Karpas-422 (cell line): ENCODE results near the gene PAX5. TPM values are rescaled to one million over a fixed set of nuclear protein-coding genes. Genes with fewer than 3 reads are reported as not detected.

ENCODE experiments used
- DNase-seq: peaks from one replicate; pipeline ENCODE4 v3.0.0-alpha.2; 2015
- H2AFZ ChIP-seq: fragments of 200-600 bp; sonication (generic); 2 replicates; pipeline ENCODE4 v1.6.1; 2014; ENCODE audit warnings: antibody characterized with exemption, low read length, mixed read lengths
- H3K27ac ChIP-seq: fragments of 200-600 bp; sonication (generic); 2 replicates; pipeline ENCODE4 v1.5.1; 2014; ENCODE audit warnings: mild to moderate bottlenecking, low read length, moderate library complexity
- H3K27me3 ChIP-seq: fragments of 200-600 bp; sonication (generic); 2 replicates; pipeline ENCODE4 v1.6.1; 2014; ENCODE audit warnings: low read length, mixed read lengths
- H3K36me3 ChIP-seq: fragments of 200-600 bp; sonication (generic); 2 replicates; pipeline ENCODE4 v1.6.1; 2014; ENCODE audit warnings: low read length, mixed read lengths; ENCODE audit not compliant: insufficient read depth
- H3K4me1 ChIP-seq: fragments of 200-600 bp; sonication (generic); 2 replicates; pipeline ENCODE4 v1.6.1; 2014; ENCODE audit warnings: mild to moderate bottlenecking, low read length, mixed read lengths
- H3K4me2 ChIP-seq: fragments of 200-600 bp; sonication (generic); 2 replicates; pipeline ENCODE4 v1.6.1; 2014; ENCODE audit warnings: low read length, low read depth, mild to moderate bottlenecking; ENCODE audit not compliant: poor library complexity, severe bottlenecking
- H3K4me3 ChIP-seq: fragments of 200-600 bp; sonication (generic); 2 replicates; pipeline ENCODE4 v1.5.1; 2014; ENCODE audit warnings: mild to moderate bottlenecking, antibody characterized with exemption, low read length, mixed read lengths
- H3K79me2 ChIP-seq: fragments of 200-600 bp; sonication (generic); 2 replicates; pipeline ENCODE4 v1.6.1; 2014; ENCODE audit warnings: mild to moderate bottlenecking, low read length, mixed read lengths
- H3K9ac ChIP-seq: fragments of 200-600 bp; sonication (generic); 2 replicates; pipeline ENCODE4 v1.6.0; 2014; ENCODE audit warnings: low read length
- H3K9me2 ChIP-seq: fragments of 200-600 bp; sonication (generic), shearing (Covaris generic); replicated peaks from 2 replicates; pipeline ENCODE4 v1.6.0; 2014; ENCODE audit warnings: mild to moderate bottlenecking, low read length, moderate library complexity; ENCODE audit not compliant: insufficient read depth
- H3K9me3 ChIP-seq: fragments of 300-700, 200-600 bp; sonication (generic); 2 replicates; pipeline ENCODE4 v1.6.1; 2014; ENCODE audit warnings: low read length, mixed read lengths
- H4K20me1 ChIP-seq: fragments of 200-600 bp; sonication (generic); 2 replicates; pipeline ENCODE4 v1.6.1; 2014; ENCODE audit warnings: mild to moderate bottlenecking, antibody characterized with exemption, low read length, low read depth; ENCODE audit not compliant: insufficient read depth
- total RNA-seq: library from RNA; depleted of rRNA; stranded (reverse); fragments of >200 nt; shearing (Covaris generic); gene quantifications from 2 replicates; pipeline ENCODE4 v1.2.3, GENCODE V29; 2014; ENCODE audit warnings: low replicate concordance

Gene PAX5
- total RNA-seq, 1 experiment from 2014 or later: 88.9 TPM

DNA sequence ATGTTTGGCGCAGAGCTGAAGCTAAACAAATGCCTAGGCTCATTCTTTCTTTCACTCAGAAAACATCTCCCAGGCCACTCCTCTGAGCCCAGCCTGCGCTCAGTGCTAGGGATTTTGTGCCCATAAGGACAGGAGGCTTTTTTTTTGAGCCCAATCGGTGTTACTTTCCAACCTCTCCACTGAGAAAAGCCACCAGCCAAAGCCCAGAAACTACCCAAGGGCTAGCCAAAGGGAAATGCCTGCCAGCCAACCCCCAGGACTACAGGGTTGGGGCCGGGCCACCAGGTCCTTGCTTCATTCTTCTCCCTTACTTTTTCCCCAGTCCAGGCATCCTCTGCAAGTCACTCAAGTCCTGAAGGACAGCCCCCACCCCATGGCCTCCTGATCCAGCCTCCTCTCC, 134.7 kb downstream of the PAX5 start:
- H3K9me2 ChIP-seq: no peaks in the 10 kb centered on the region
- no peak overlapping the region for H2AFZ ChIP-seq
- H4K20me1 ChIP-seq: 0 out of 2 replicates have a peak, but pooled peaks cover 11% of the 10 kb centered on the region
- no peak overlapping the region for H3K9ac ChIP-seq
- H3K27ac ChIP-seq: no peak overlapping the region
- H3K79me2 ChIP-seq: peaks cover 45% of the 10 kb centered on the region
- DNase-seq: no peak
- H3K9me3 ChIP-seq: no peaks in the 10 kb centered on the region
- peaks cover 22% of the 10 kb centered on the region for H3K36me3 ChIP-seq
- H3K4me1 ChIP-seq: no peaks in the 10 kb centered on the region
- no peaks in the 10 kb centered on the region for H3K27me3 ChIP-seq
- no peak overlapping the region for H3K4me3 ChIP-seq
- no peak overlapping the region for H3K4me2 ChIP-seq

DNA sequence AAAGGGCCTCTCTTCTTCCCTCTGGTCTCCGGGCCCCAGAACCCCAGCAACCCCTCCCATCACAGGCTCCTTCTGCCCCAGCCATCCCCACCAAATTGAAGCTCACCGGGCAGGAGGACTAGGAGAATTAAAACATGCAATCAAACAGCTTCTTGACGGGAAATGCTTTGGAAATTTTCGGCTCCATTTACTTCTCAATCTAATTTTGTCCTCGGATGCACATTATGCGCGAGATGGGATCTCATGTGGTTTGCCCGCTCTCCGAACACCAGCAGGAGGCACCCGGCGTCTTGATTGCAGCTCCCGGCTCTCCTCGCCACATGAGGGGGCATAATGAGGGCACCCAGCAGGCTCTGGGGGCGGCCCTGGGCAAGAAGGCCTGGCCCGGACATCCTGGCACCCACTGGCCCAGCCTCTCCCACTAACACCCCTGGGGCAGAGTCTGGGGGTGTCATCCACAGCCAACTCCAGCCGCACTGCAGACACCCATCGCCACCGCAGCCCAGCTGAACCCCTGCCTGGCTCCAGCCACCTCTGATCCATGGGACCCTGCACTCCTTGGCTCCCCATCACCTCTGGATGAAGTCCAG, 135.5 kb downstream of the PAX5 start:
- Histone ChIP-seq H3K79me2 (peaks cover 42% of the 10 kb centered on the region), H3K27me3 (no peaks in the 10 kb centered on the region), H3K9me3 (no peaks in the 10 kb centered on the region), H2AFZ (no peak overlapping the region), H3K9me2 (no peaks in the 10 kb centered on the region), H3K4me3 (no peak overlapping the region), H3K4me1 (no peaks in the 10 kb centered on the region), H3K36me3 (peaks cover 22% of the 10 kb centered on the region), H3K4me2 (no peak overlapping the region), H4K20me1 (0 out of 2 replicates have a peak, but pooled peaks cover 11% of the 10 kb centered on the region), H3K27ac (no peak overlapping the region), H3K9ac (no peak overlapping the region)
- no peak for DNase-seq

DNA sequence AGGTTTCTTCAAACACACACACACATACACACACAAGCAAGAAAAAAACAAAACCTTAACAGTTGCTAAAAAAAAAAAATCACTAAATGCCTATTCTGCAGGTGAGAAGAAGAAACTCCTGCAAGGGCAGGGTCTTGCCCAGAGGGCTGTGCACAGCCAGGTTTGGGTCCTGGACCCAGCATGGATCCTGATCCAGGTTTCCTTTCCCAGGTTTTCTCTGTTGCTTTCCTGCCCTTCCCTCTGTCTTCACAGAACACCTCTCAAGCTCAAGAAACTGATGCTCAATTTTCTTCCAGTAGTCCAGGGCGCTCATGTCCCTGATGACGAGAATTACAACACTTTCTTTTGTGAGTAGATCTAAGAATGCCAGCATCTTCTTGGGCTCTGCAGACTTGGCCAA, 136.6 kb downstream of the PAX5 start:
- Histone ChIP-seq H2AFZ (no peak overlapping the region), H3K36me3 (peaks cover 22% of the 10 kb centered on the region), H3K4me3 (no peak overlapping the region), H3K27ac (no peak overlapping the region), H3K4me2 (no peak overlapping the region), H4K20me1 (0 out of 2 replicates have a peak, but pooled peaks cover 11% of the 10 kb centered on the region), H3K9me2 (no peaks in the 10 kb centered on the region), H3K79me2 (peaks cover 50% of the 10 kb centered on the region), H3K9me3 (no peaks in the 10 kb centered on the region), H3K4me1 (no peaks in the 10 kb centered on the region), H3K9ac (no peak overlapping the region), H3K27me3 (no peaks in the 10 kb centered on the region)
- no peak for DNase-seq

DNA sequence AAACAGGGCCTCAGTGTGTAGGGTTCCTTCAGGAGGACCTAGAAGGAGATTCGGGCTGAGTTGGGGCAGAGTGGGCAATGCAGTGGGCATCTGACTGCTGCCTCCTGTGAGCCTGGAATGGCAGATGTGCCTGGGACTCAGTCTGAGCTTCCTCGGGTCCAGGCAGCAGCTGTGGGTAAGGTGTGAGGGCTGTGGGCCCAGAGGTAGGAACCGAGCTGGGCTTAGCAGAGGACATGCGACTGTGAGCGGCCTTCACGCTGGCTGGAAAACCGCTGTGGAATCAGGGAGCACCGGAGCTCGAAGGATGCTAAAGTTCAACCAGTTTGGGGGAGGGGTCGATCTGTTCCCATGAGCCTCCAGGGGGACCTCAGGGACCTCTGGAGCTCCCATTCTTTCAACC, 137.0 kb downstream of the PAX5 start:
- Histone ChIP-seq H3K27ac (no peak overlapping the region), H3K4me3 (no peak overlapping the region), H2AFZ (no peak overlapping the region), H3K9me3 (no peaks in the 10 kb centered on the region), H3K36me3 (peaks cover 23% of the 10 kb centered on the region), H3K27me3 (no peaks in the 10 kb centered on the region), H3K4me2 (no peak overlapping the region), H3K9me2 (no peaks in the 10 kb centered on the region), H3K79me2 (peaks cover 50% of the 10 kb centered on the region), H3K9ac (no peak overlapping the region), H4K20me1 (0 out of 2 replicates have a peak, but pooled peaks cover 10% of the 10 kb centered on the region), H3K4me1 (no peaks in the 10 kb centered on the region)
- no peak for DNase-seq

DNA sequence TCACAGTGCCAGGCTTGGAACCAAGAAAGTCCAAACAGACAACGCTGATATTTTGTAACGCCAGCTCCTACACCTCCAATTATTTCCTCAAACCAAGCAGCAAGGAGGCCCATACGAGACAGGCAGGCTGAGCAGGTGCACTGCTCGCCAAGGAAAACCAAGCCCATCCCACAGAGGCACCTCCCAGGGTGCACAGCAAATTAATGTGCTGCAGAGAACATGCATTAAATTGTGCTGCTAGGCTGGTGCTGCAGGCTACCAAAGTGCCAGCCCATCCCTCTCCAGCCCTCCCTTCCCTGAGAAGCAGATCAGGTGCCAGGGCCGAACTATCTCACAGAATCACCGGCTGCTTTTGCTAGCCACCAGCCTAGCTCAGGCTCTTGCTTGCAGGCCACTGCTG, 137.8 kb downstream of the PAX5 start:
- Histone ChIP-seq H3K27me3 (no peaks in the 10 kb centered on the region), H3K79me2 (peaks cover 52% of the 10 kb centered on the region), H4K20me1 (0 out of 2 replicates have a peak, but pooled peaks cover 8% of the 10 kb centered on the region), H3K9ac (no peak overlapping the region), H3K4me2 (no peak overlapping the region), H2AFZ (no peak overlapping the region), H3K36me3 (peaks cover 22% of the 10 kb centered on the region), H3K9me3 (no peaks in the 10 kb centered on the region), H3K4me1 (no peaks in the 10 kb centered on the region), H3K27ac (no peak overlapping the region), H3K4me3 (no peak overlapping the region), H3K9me2 (no peaks in the 10 kb centered on the region)
- no peak for DNase-seq

DNA sequence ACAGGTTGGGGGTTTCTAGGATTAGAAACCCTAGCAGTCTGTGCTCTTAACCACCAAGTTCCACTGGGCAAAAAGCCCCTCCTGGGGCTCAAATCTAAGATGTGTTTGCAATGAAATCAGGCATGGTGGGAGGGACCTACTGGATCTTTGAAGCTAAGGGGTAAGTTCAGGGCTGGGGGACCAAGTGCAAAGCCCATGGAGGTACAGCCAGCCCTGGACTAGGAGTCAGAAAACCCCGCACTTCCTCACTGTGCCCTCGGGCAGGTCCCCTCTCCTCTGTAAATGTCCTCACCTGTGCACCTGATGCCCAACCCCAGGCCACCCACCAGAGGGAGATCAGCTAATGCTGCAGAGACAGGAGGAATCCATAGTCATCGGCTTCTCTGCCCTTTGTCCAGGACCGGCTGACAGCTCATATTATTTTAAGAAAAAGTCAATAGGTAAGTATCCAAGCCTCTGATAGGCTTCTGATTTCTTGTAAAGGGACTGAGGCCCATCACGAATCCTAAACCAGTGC, 138.3 kb downstream of the PAX5 start:
- no peak overlapping the region for H3K9ac ChIP-seq
- H3K79me2 ChIP-seq: peaks cover 54% of the 10 kb centered on the region
- H3K36me3 ChIP-seq: peaks cover 21% of the 10 kb centered on the region

DNA sequence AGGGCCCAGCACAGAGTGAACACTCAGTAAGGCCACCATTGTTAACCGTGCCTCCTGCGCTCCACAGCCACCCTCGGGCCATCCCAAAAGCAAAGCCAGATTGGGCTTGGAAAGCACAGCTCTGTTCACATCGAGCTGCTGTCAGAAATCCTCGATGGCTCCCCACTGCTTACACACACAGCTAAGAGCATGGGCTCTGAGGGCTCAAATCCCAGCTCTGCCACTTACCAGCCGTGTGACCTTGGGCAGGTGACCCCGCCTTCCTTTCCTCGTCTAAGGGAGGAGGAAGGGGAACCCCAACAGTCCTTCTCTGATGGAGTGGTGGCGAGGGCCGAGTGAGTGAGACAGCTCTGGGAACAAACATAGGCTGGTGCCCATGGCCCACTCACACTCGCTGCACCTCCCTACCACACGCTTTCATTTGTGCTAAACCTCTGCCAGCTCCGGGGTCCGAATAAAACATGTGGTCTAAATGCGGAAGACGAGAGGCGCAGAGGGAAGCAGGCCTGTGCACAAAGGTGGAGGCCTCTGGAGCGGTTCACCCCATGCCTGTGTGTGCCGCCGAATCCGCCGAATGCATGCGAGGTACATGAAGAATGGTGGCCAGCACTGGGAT, 139.3 kb downstream of the PAX5 start:
- Histone ChIP-seq H3K79me2 (peaks cover 58% of the 10 kb centered on the region), H3K27ac (no peak overlapping the region), H3K4me3 (no peak overlapping the region), H3K27me3 (no peaks in the 10 kb centered on the region), H3K4me2 (no peak overlapping the region), H3K36me3 (peaks cover 21% of the 10 kb centered on the region), H2AFZ (no peak overlapping the region), H3K9me3 (no peaks in the 10 kb centered on the region), H3K9me2 (no peaks in the 10 kb centered on the region), H3K9ac (no peak overlapping the region), H4K20me1 (0 out of 2 replicates have a peak, but pooled peaks cover 8% of the 10 kb centered on the region), H3K4me1 (no peaks in the 10 kb centered on the region)
- DNase-seq: no peak

More for the DNA sequence above, 138.3 kb downstream of the PAX5 start:
- Histone ChIP-seq H3K4me2 (no peak overlapping the region), H3K4me1 (no peaks in the 10 kb centered on the region), H3K27ac (no peak overlapping the region), H3K9me3 (no peaks in the 10 kb centered on the region), H3K27me3 (no peaks in the 10 kb centered on the region), H3K4me3 (no peak overlapping the region), H4K20me1 (0 out of 2 replicates have a peak, but pooled peaks cover 8% of the 10 kb centered on the region), H3K9me2 (no peaks in the 10 kb centered on the region), H2AFZ (no peak overlapping the region)
- no peak for DNase-seq

DNA sequence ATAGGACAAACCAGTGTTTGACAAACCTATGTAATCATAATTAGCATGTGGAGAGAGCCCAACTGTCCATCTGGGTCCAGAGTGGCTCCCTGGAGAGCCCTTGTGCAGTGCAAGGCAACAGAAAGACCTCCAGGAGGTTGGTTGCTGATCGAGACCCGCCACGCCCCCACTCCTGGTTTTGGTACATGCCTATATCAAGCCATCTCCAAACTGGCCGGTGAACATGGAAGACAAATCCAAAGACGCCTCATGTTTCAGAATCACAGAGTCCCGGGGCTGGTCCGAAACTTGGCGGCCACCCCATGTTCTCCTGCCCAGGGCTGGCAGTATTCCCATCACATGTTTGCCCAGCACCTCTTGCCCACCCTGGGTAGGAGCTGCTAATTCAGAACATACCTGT, 140.2 kb downstream of the PAX5 start:
- Histone ChIP-seq H2AFZ (no peak overlapping the region), H3K27ac (no peak overlapping the region), H3K9ac (no peak overlapping the region), H3K27me3 (no peaks in the 10 kb centered on the region), H3K36me3 (peaks cover 18% of the 10 kb centered on the region), H3K9me3 (no peaks in the 10 kb centered on the region), H3K9me2 (no peaks in the 10 kb centered on the region), H3K4me2 (no peak overlapping the region), H3K4me1 (no peaks in the 10 kb centered on the region), H3K4me3 (no peak overlapping the region), H4K20me1 (no peaks in the 10 kb centered on the region), H3K79me2 (peaks cover 63% of the 10 kb centered on the region)
- no peak for DNase-seq
